ENCODE data around the gene RETREG2.

Gene RETREG2, protein sequence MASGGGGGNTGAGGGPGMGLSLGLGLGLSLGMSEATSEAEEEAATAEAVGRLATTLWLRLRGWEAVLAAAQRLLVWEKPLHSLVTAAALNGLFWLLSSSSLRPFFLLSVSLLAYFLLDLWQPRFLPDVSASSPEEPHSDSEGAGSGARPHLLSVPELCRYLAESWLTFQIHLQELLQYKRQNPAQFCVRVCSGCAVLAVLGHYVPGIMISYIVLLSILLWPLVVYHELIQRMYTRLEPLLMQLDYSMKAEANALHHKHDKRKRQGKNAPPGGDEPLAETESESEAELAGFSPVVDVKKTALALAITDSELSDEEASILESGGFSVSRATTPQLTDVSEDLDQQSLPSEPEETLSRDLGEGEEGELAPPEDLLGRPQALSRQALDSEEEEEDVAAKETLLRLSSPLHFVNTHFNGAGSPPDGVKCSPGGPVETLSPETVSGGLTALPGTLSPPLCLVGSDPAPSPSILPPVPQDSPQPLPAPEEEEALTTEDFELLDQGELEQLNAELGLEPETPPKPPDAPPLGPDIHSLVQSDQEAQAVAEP

DNA sequence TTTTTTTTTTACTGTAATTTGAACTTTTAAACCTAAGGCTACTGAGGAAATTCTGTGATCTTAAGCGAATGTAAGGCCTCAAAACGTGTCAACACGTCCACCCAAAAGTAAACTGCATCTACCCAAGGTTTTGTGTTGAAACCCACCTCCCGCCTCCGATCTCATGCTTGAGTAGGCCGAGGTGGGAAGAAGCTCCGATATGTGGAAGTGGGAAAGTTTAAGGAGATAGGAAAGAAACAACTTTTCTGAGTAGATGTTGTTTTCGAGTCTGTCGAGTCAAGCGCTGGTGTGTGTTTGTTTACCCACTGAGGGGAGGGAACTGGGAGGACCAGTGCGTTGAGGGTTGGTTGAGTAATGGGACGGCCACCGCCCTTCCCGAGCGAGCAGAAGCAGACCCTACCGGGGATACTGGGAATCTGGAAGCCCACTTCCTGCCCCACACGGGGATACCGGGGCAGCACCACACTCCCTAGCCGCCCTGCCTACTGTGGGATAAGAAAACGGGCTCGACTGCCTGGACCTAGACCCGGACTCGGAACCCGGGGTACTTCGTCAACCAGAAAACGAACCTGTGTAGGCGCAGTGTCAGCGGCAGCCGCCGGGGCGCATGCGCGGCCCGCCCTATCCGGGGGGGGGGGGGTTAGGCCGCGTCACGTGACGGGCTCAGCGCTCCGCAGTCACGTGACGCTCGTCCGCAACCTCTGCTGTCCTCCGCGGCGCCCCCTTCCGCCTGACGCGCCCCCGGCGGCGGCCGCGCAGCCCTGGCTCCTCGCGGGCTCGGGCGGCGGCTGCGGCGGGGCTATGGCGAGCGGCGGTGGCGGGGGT, at the start of gene RETREG2:
TSS of gene RETREG2 (plus strand) at position 724 of the 825 bp plus-strand sequence. CDS start at position 802, 78 bp downstream.
- peak; percentile 77 for FAIRE-seq

DNA sequence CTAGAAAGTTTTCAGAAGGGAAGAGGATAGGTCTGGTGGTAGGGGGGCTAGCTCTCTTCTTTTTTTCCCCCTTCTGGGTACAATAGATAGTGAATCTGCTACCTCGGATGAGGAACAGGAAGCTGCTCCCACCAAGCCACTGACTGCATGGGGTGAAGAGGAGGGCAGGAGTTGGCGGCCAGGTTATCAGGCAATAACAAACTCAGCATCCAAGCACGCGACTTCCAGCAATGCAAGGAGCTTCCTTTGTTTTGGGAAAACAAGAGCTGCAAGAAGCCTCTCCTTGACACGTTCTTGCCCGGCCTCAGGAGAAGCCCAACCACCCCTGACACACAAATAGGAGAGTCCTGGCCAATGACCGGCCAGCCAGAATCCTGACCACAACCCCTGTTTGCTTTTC, 49.7 kb upstream of the RETREG2 start:
- FAIRE-seq, result no peak
- no peak for DNase-seq (ENCODE audit: extremely low spot score, insufficient read length, low read depth)

More for the DNA sequence above, at the start of gene RETREG2:
- DNase-seq (ENCODE audit: extremely low spot score, insufficient read length, low read depth), result peak; percentile 93

DNA sequence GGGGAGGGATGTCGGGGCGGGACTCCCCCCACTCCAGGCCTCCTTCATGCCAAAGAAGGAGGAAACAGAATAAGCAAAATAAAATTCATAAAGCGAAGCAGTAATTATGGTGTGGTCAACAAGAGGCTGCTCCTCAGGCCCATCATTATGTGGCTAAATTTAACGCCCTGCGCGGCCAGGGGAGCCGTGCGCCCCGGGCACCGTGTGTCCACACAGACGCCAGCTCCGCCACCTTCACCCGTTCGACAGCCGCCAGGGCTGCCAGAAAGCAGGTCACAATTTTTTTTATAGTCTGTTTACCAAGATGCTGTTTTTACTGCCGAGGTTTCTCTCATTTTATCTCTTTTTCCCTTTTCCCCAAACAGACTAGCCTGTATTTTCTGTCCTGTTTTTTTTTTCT, 48.5 kb upstream of the RETREG2 start:
- FAIRE-seq, result no peak
- no peak for DNase-seq (ENCODE audit: extremely low spot score, insufficient read length, low read depth)

- no peak for DNase-seq (ENCODE audit: extremely low spot score, insufficient read length, low read depth)
These were observed 46.7 kb upstream of the RETREG2 start for GRCh38 chr2:219131327-219131726.

DNA sequence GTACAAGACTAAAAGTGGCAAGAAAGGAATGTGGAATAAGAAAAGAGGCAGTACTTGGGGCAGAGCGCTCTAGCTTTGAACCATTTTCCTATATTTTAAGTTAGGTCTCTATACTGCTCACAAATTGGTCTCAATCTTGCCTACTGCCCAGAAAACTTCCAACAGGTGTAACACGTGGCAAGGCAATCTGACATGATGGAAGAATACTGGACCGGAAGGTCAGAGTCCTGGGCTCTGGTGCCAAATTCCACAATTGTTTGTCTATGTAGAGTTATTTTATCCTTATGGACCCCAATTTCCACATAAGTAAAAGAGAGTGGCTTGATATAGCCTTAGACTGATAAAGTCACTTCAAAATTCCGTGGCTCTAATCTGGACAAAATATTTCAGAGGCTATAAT, 46.3 kb upstream of the RETREG2 start:
- FAIRE-seq, result no peak
- no peak for DNase-seq (ENCODE audit: extremely low spot score, insufficient read length, low read depth)

More at GRCh38 chr2:219131327-219131726, 46.7 kb upstream of the RETREG2 start:
- FAIRE-seq, result no peak

DNA sequence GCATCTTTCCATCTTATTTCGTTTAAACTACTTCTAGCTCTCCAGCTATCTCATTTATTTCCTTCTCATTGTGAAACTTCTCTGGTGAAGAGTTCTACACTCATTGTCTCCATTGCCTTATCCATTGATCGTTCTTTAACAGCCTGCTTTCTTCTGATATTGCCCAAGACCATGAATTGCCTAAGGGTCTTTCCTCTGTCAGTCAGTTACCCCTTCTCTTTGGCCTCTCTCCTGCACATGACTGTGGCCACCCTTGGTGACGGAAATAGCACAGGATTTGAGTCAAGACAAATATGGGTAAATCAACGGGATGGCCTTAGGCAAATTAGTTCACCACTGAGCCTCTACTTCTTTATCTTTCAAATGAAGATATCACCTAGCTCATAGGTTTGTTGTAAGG, 44.1 kb upstream of the RETREG2 start:
- FAIRE-seq, result no peak
- DNase-seq (ENCODE audit: extremely low spot score, insufficient read length, low read depth), result no peak

DNA sequence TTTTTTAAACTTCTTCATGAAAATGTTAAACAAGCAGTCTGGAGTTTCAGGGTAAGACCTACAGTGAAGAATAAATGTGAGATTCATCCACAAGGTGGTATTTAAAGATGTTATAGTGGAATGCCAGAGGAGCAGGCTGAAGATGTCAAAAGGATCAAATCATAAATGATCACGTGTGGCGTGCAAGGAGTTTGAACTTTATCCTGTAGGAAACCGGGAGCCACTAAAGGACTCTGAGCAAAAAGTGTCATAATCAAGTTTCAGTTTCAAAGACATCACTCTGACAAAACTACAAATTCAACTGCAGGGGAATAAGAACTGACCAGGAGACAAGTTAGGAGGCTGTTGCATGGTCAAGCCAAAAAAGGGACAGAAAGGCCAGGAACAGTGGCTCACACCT, 37.4 kb upstream of the RETREG2 start:
- no peak for FAIRE-seq
- no peak for DNase-seq (ENCODE audit: extremely low spot score, insufficient read length, low read depth)

GRCh38 chr2:219142329-219142728, 35.7 kb upstream of the RETREG2 start:
- DNase-seq (ENCODE audit: extremely low spot score, insufficient read length, low read depth) (no peak), FAIRE-seq (no peak)

DNA sequence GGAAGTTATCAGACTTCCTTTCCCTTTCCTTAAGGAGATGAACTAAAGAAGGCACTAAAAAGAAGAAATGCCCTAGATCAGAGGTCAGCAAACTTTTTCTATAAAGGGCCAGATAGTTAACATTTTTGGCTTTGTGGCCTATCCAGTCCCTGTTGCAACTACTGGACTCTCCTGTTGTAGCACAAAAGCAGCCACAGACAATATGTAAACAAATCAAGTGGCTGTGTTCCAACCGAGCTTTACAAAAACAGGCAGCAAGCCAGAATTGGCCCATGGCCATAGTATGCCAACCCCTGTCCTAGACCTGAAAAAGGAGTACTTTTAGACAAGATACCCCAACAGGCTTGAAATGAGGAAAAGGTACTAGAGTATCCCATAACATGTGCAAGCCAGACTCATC, 28.4 kb upstream of the RETREG2 start:
- DNase-seq (ENCODE audit: extremely low spot score, insufficient read length, low read depth), result no peak
- no peak for FAIRE-seq

DNA sequence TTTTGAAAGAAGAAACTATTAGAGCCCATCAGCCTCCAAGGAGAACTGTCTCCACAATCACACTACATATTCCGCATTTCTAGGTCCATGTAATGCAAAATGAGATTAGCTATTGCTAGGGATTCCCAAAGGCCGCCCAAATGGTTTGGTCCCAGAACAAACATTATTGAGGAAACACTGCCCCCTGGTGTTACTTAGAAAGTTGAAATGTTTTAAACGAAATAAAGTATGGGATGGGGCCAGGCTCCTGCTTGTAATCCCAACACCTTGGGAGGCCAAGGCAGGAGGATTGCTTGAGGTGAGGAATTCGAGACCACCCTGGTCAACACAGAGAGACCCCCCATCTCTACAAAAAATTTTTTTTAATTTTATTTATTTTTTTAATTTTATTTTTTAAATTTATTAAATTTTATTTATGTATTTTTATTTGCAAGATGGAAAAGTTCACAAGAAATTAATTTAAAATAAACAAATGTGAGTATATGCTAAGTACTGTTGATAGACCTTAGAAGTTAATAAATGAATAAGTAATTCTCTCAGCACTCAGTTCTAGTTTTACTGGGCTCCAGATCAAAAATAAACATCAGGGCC, 22.9 kb upstream of the RETREG2 start:
- DNase-seq (ENCODE audit: extremely low spot score, insufficient read length, low read depth) (no peak), FAIRE-seq (peak; percentile 80)

DNA sequence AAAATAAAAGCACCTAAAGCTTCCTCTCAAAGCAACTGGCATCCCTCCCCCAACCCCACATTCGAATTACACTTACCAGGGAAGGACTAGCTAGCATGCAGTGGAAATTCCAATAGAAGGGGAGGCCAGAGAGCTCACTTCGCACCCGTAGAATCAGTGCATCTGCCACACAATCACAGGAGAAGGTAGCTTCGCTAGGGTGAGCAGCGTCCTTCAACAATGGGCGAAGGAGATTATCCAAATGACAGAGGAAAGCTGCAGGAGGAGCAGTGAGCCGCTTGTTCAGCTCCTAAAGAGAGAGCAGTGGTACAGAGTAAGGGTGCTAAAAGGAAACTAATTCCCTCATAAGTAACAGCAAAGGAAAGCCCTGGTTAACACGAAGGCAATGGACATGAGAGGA, 20.7 kb upstream of the RETREG2 start:
- DNase-seq (ENCODE audit: extremely low spot score, insufficient read length, low read depth) (no peak), FAIRE-seq (no peak)

GRCh38 chr2:219158025-219158424, 20.1 kb upstream of the RETREG2 start:
- DNase-seq (ENCODE audit: extremely low spot score, insufficient read length, low read depth) (no peak), FAIRE-seq (no peak)

GRCh38 chr2:219158586-219158985, 19.5 kb upstream of the RETREG2 start:
- DNase-seq (ENCODE audit: extremely low spot score, insufficient read length, low read depth) (no peak), FAIRE-seq (no peak)

DNA sequence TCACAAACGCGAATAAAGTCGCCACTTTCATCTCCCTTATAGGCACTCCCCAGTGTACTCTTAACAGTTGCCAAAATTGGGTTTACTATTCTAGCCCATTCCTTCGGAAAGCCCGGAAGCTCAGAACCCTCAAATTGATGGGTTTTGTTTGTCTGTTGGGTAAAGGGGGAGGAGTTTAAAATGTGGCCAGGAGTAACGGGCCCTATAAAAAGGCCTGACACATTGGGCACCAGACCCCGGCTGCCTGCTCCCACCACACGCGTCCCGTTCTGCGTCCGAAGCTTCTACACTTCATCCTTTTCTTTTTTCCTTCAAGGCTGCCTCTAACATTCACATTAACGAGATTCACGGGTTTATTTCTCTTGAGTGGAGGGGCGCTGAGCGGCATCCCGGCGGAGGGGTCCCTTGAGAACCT, 18.3 kb upstream of the RETREG2 start:
- no peak for DNase-seq (ENCODE audit: extremely low spot score, insufficient read length, low read depth)

GRCh38 chr2:219160186-219161017, 17.7 kb upstream of the RETREG2 start, which contains the start of gene NHEJ1:
TSS of gene NHEJ1 (minus strand) at chr2:219160815. CDS start at chr2:219158362, 2,453 bp downstream.
- FAIRE-seq, result peak; percentile 95
- peak; percentile 92 for DNase-seq (ENCODE audit: extremely low spot score, insufficient read length, low read depth)

More for the DNA sequence above, 18.3 kb upstream of the RETREG2 start:
- FAIRE-seq, result no peak

DNA sequence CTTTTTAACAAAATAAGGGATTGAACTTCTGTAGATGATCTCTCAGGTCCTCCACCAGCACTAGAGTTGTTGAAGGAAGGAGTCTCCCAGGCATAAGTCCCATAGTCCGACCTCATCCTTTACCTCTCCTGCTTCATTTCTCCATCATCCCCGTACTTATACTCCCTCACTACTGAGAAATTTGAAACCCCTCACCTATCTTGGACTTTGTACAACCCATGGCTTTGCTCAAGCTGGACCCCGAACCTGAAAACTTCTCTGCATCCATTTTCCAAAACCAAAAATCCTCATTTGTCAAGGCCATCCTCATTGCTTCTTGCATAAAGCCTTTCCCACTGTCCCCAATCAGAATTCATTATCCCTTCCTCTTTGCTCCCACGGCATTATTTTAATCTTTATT, 17.0 kb upstream of the RETREG2 start:
- no peak for FAIRE-seq
- no peak for DNase-seq (ENCODE audit: extremely low spot score, insufficient read length, low read depth)

DNA sequence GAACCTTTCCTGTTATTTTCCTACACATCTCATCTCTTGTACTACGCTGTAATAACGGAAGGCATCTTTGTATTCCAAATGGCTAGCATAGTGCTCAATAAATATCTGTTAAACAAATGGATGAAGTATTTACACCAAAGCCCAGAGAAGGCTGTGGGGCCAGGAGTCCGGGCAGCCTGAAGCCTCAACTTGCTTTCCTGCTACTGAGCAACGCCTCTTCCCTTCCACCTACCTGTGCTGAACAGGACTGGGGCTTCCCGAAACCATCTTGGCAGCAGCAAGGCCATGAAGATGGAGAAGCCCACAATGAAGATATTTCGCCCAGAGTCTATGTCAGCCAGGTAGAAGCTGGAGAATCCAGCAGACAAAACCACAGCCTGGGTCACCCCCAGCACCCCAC, 14.9 kb upstream of the RETREG2 start:
- FAIRE-seq, result no peak

DNA sequence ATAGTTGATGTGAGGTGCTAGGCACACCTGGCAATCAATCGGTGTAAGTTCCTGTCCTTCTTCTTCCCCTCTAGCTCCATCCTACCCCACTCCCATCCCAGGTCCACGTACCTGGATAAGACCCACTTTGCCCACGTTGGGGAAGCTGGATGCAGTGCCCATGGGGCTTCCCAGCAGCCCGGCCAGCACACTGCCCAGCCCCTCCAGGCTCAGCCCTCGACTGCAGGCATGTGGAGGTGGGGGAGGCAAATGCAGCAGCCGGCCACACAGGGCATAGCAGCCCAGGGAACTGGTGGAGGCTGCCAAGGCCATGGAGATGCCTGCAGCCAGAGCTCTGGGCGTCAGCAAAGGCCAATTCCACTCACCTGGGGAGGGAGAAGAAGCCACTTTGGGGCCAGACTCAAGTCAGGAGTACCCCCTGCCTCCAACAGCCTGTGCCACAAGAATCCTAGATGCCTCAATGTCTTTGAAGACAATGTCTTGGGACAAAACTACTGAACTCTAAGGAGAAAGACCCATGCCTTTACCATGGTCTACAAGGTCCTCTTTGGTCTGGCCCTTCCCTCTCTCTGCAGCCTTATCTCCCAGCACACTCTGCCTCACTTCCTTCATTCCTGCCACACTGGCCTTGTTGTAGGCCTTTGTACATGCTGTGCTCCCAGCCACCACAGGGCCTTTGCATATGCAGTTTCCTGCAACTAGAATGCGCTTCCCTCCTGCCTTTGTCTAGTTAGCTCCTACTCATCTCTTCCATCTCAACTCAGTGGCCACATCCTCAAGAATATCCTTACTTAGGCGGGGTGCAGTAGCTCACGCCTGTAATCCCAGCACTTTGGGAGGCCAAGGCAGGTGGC, 12.8 kb upstream of the RETREG2 start:
- DNase-seq (ENCODE audit: extremely low spot score, insufficient read length, low read depth), result no peak
- no peak for FAIRE-seq

More for the DNA sequence above, 14.9 kb upstream of the RETREG2 start:
- no peak for DNase-seq (ENCODE audit: extremely low spot score, insufficient read length, low read depth)

DNA sequence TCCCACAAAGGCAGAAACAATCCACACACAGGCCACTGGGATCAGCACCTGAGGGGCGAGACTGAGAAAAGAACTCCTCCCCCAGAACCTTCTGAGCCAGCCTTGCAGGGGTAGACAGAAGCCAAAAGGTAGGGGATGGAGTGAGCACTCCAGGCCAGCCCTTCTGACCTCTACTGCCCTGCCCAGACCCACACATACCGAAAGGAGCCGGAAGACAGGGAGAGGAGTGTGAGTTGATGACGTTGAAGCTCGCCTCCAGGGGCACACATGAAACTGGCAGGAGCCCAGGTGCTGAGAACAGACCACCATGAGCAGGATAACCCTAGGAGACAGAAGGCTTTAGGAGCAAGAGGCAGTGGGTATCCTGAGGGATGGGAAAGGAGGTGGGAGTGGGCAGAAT, 10.1 kb upstream of the RETREG2 start:
- no peak for DNase-seq (ENCODE audit: extremely low spot score, insufficient read length, low read depth)
- FAIRE-seq, result no peak
